HepG2 (cell line): ENCODE data around the gene YPEL5. TPM values are rescaled to one million over a fixed set of nuclear protein-coding genes. Genes with fewer than 3 reads are reported as not detected.

Experiments
- ATAC-seq: fragments of 200-7000 bp; cut with Tn5 transposase; 3 replicates; pipeline ENCODE4 v1.9.1; 2020; ENCODE audit warnings: mild to moderate bottlenecking, moderate library complexity
- BruUV-seq: library from RNA; stranded (reverse); fragments of 400-500 nt; replicated peaks from 2 replicates; lab custom pipeline; 2021; lab: Mats Ljungman, UMichigan
- CTCF ChIA-PET: fragments of 300-600 bp; formaldehyde crosslinking; extraction: SDS; loops from one replicate; lab custom pipeline; 2021; ENCODE audit warnings: low total read pairs, inconsistent platforms, low intra/inter-chr PET ratio; lab: Yijun Ruan, JAX
- POLR2A ChIA-PET: fragments of 350-600 bp; sonication (Branson Sonifier 250); formaldehyde crosslinking; loops from one replicate; lab custom pipeline; 2020; ENCODE audit warnings: antibody characterized with exemption, inconsistent platforms; lab: Yijun Ruan, JAX
- DNase-seq: peaks from one replicate; pipeline ENCODE4 v3.0.0-alpha.2; 2015; ENCODE audit warnings: low spot score
- FAIRE-seq: peaks from 3 replicates; lab custom pipeline; 2011; peaks lifted over from hg19 to GRCh38; lab: Jason Lieb, UNC
- H2AFZ ChIP-seq: one replicate; pipeline ENCODE4 v1.6.1; 2011; ENCODE audit warnings: low read length, inconsistent platforms
- H3K27ac ChIP-seq: fragments of 300-600 bp; 3 replicates; pipeline ENCODE4 v1.8.0; 2011; ENCODE audit warnings: mixed run types, mild to moderate bottlenecking, mixed read lengths, low read length, inconsistent platforms; ENCODE audit not compliant: insufficient read depth; ENCODE audit errors: extremely low read length
- H3K27me3 ChIP-seq, 2 experiments: fragments of 200-600 bp in 1 of 2; 2 replicates in 1 of 2; 3 replicates in 1 of 2; pipeline versions ENCODE4 v1.6.0 to v1.8.0; 2011; ENCODE audit warnings: low read length in 2 of 2, mild to moderate bottlenecking in 2 of 2, moderate library complexity in 2 of 2, inconsistent platforms in 1 of 2; ENCODE audit not compliant: insufficient read depth in 2 of 2, control insufficient read depth in 1 of 2
- H3K36me3 ChIP-seq, 2 experiments: fragments of 200-600 bp in 1 of 2; replicated peaks in 1 of 2; 2 replicates in 1 of 2; 3 replicates in 1 of 2; pipeline versions ENCODE4 v1.5.1 to v1.8.0; 2011; ENCODE audit warnings: low read length in 2 of 2, inconsistent platforms in 1 of 2; ENCODE audit not compliant: insufficient read depth in 2 of 2, control insufficient read depth in 1 of 2
- H3K4me1 ChIP-seq: 2 replicates; pipeline ENCODE4 v1.5.1; 2012; ENCODE audit warnings: low read length, inconsistent platforms; ENCODE audit not compliant: insufficient read depth
- H3K4me2 ChIP-seq: 2 replicates; pipeline ENCODE4 v1.6.0; 2011; ENCODE audit warnings: low read depth, low read length, inconsistent platforms
- H3K4me3 ChIP-seq, 3 experiments: fragments of 200-600 bp in 1 of 3; sonication (generic), shearing (Covaris generic) in 1 of 3; replicated peaks in 1 of 3; 2 replicates each; pipeline ENCODE4 v1.5.1; 2011 to 2016; ENCODE audit warnings: low read length in 3 of 3, inconsistent platforms in 2 of 3, low read depth in 2 of 3, mild to moderate bottlenecking in 2 of 3, control low read depth in 1 of 3, mixed read lengths in 1 of 3; ENCODE audit not compliant: insufficient read depth in 1 of 3
- H3K79me2 ChIP-seq: one replicate; pipeline ENCODE4 v1.6.1; 2011; ENCODE audit warnings: low read length, inconsistent platforms; ENCODE audit not compliant: insufficient read depth
- H3K9ac ChIP-seq: 2 replicates; pipeline ENCODE4 v1.6.0; 2011; ENCODE audit warnings: mild to moderate bottlenecking, low read depth, low read length, inconsistent platforms; ENCODE audit not compliant: insufficient read depth
- H3K9me3 ChIP-seq: 2 replicates; pipeline ENCODE4 v1.5.1; 2012; ENCODE audit warnings: mild to moderate bottlenecking, low read length
- H4K20me1 ChIP-seq: 2 replicates; pipeline ENCODE4 v1.6.0; 2011; ENCODE audit warnings: inconsistent platforms, mild to moderate bottlenecking, low read length, moderate library complexity; ENCODE audit not compliant: insufficient read depth
- BRF2 ChIP-seq: sonication (generic); formaldehyde crosslinking; IDR thresholded peaks from 2 replicates; pipeline ENCODE4 v1.8.1; 2022; ENCODE audit warnings: mild to moderate bottlenecking, missing genetic modification reagents
- DR1 ChIP-seq: sonication (generic); formaldehyde crosslinking; IDR thresholded peaks from 2 replicates; pipeline ENCODE4 v1.8.0; 2021; ENCODE audit warnings: mild to moderate bottlenecking, missing genetic modification reagents, inconsistent platforms
- GTF3A ChIP-seq: sonication (generic); formaldehyde crosslinking; conservative IDR thresholded peaks from 2 replicates; pipeline ENCODE4 v1.4.0; 2020; ENCODE audit warnings: mild to moderate bottlenecking, missing genetic modification reagents
- IRF9 ChIP-seq: sonication (generic); formaldehyde crosslinking; IDR thresholded peaks from 2 replicates; pipeline ENCODE4 v1.8.0; 2022; ENCODE audit warnings: missing genetic modification reagents, mild to moderate bottlenecking, borderline replicate concordance
- JUN ChIP-seq: sonication (generic); formaldehyde crosslinking; IDR thresholded peaks from 2 replicates; pipeline ENCODE4 v1.4.0; 2020; ENCODE audit warnings: mild to moderate bottlenecking, missing genetic modification reagents
- NKX3-1 ChIP-seq: sonication (generic); formaldehyde crosslinking; IDR thresholded peaks from 2 replicates; pipeline ENCODE4 v1.5.0; 2020; ENCODE audit warnings: missing genetic modification reagents
- SETDB1 ChIP-seq: sonication (generic); formaldehyde crosslinking; IDR thresholded peaks from 2 replicates; pipeline ENCODE4 v1.5.1; 2020; ENCODE audit warnings: missing genetic modification reagents, mild to moderate bottlenecking, borderline replicate concordance
- TSC22D2 ChIP-seq: sonication (generic); formaldehyde crosslinking; IDR thresholded peaks from 2 replicates; pipeline ENCODE4 v1.5.1; 2020; ENCODE audit warnings: missing genetic modification reagents, mild to moderate bottlenecking, borderline replicate concordance
- ZBTB10 ChIP-seq: sonication (generic); formaldehyde crosslinking; IDR thresholded peaks from 2 replicates; pipeline ENCODE4 v1.4.0; 2020; ENCODE audit warnings: missing genetic modification reagents, borderline replicate concordance
- ZMAT5 ChIP-seq: sonication (generic); formaldehyde crosslinking; IDR thresholded peaks from 2 replicates; pipeline ENCODE4 v1.5.0; 2020; ENCODE audit warnings: mild to moderate bottlenecking, low read depth, missing genetic modification reagents, borderline replicate concordance
- ZNF607 ChIP-seq: sonication (generic); formaldehyde crosslinking; IDR thresholded peaks from 2 replicates; pipeline ENCODE4 v1.5.1; 2020; ENCODE audit warnings: missing genetic modification reagents, mild to moderate bottlenecking, borderline replicate concordance
- ZNF629 ChIP-seq: sonication (generic); formaldehyde crosslinking; conservative IDR thresholded peaks from 2 replicates; pipeline ENCODE4 v1.5.0; 2020; ENCODE audit warnings: missing genetic modification reagents
- WGBS: methylation state at CpG from one replicate; pipeline ENCODE4 v1.1.6; 2017; ENCODE audit warnings: low lambda C conversion rate; 5-methylcytosine and 5-hydroxymethylcytosine counted together
- in situ Hi-C: cut with HindIII; loops from 2 replicates; pipeline ENCODE4 v1.10.0; 2017; ENCODE audit warnings: low pct_unique_long_range_greater_than_20kb; ENCODE audit not compliant: extremely low pct_ligation_motif_present
- intact Hi-C: fragments of 100-400 bp; cut with micrococcal nuclease; formaldehyde crosslinking; loops from one replicate; pipeline ENCODE4 v1.10.0; 2022; ENCODE audit not compliant: unreplicated experiment
- polyA plus RNA-seq, 8 experiments: library from polyadenylated mRNA; depleted of rRNA in 3 of 8; stranded (reverse) in 7 of 8; unstranded in 1 of 8; fragments of >200 nt; fragmentation: Illumina TruSeq in 4 of 8; extraction: Trizol in 4 of 8; gene quantifications; 2 replicates each; pipeline versions ENCODE4 v1.2.1 to v1.2.3, GENCODE V29; 2011 to 2016; ENCODE audit warnings: low read depth in 4 of 8, missing spikeins in 1 of 8, mixed read lengths in 1 of 8; ENCODE audit not compliant: insufficient read depth in 1 of 8
- total RNA-seq, 5 experiments: library from RNA; depleted of rRNA; stranded (reverse); fragments of >200 nt; fragmentation: Illumina TruSeq; extraction: Trizol; gene quantifications; 2 replicates each; pipeline ENCODE4 v1.2.3, GENCODE V29; 2016; ENCODE audit warnings: low read depth in 1 of 5

YPEL5 gene
- total and polyA plus RNA-seq, 2 of the 13 experiments (the other 11 are each of a cell fraction or from before 2014, with no cell fraction given), result 12.7 to 49.7 TPM

GRCh38 chr2:30127016-30127893, 19.6 kb upstream of the YPEL5 start (continued):
- no peak for TF ChIP-seq SETDB1 (CRISPR knock-in tag)
- no peak for TF ChIP-seq IRF9
- TF ChIP-seq GTF3A (CRISPR knock-in tag), result no peak
- no peak for TF ChIP-seq NKX3-1 (CRISPR knock-in tag)
- no peak for TF ChIP-seq DR1

- DNase-seq, result no peak
- ChIA-PET POLR2A (no interaction called here), CTCF (no interaction called here)
- no TSS peak for BruUV-seq
- Histone ChIP-seq H3K4me1 (no peaks in the 10 kb centered on the region), H3K27ac (no peak overlapping the region), H3K4me3 (no peak overlapping the region), H3K27me3 (peaks cover 3 to 27% of the 10 kb centered on the region in 2 experiments; a peak in 3 of 5 replicates), H3K36me3 (no peaks in the 10 kb centered on the region), H3K9ac (no peak overlapping the region), H3K79me2 (no peaks in the 10 kb centered on the region), H3K4me2 (no peak overlapping the region), H2AFZ (no peak overlapping the region), H4K20me1 (no peaks in the 10 kb centered on the region), H3K9me3 (no peaks in the 10 kb centered on the region)
- in situ Hi-C loops, result no loop called here
- no peak for ATAC-seq
- intact Hi-C loops, result no loop called here
- 25% methylated on average over 5 of the region's 5 CpGs for WGBS
- TF ChIP-seq ZBTB10, result no peak
- TF ChIP-seq ZNF607 (CRISPR knock-in tag), result no peak
- no peak for TF ChIP-seq ZNF629 (CRISPR knock-in tag)
- no peak for TF ChIP-seq JUN (CRISPR knock-in tag)
- no peak for TF ChIP-seq BRF2 (CRISPR knock-in tag)
- no peak for TF ChIP-seq TSC22D2 (CRISPR knock-in tag)
- no peak for TF ChIP-seq ZMAT5
- FAIRE-seq, result no peak
Measured at GRCh38 chr2:30134582-30134981, 12.2 kb upstream of the YPEL5 start.
